IMR-90 (cell line): Measurements from ENCODE around the gene SELP. TPM values are rescaled to one million over a fixed set of nuclear protein-coding genes. Genes with fewer than 3 reads are reported as not detected.

Experiments
- ATAC-seq: fragments of 200-7000 bp; cut with Tn5 transposase; 2 replicates; pipeline ENCODE4 v1.9.1; 2020; ENCODE audit warnings: low read depth, mild to moderate bottlenecking, moderate library complexity
- BruUV-seq: library from RNA; stranded (reverse); fragments of 400-500 nt; replicated peaks from 2 replicates; lab custom pipeline; 2021; lab: Mats Ljungman, UMichigan
- CTCF ChIA-PET: fragments of 300-600 bp; formaldehyde crosslinking; extraction: SDS; loops from one replicate; lab custom pipeline; 2021; ENCODE audit warnings: antibody characterized with exemption; lab: Yijun Ruan, JAX
- POLR2A ChIA-PET: fragments of 300-600 bp; sonication (Branson Sonifier 250); formaldehyde crosslinking; loops from one replicate; lab custom pipeline; 2022; ENCODE audit warnings: antibody characterized with exemption; ENCODE audit not compliant: unreplicated experiment; lab: Charles Lee
- DNase-seq: peaks from one replicate; pipeline ENCODE4 v3.0.0; 2013
- H2AFZ ChIP-seq: replicated peaks from 2 replicates; pipeline ENCODE3; 2013; ENCODE audit warnings: low read length, mild to moderate bottlenecking; ENCODE audit not compliant: poor library complexity
- H2AK5ac ChIP-seq: 2 replicates; pipeline ENCODE4 v1.6.1; 2013; ENCODE audit warnings: low read depth, low read length, inconsistent platforms
- H2AK9ac ChIP-seq: replicated peaks from 2 replicates; pipeline ENCODE3; 2013; ENCODE audit warnings: mild to moderate bottlenecking, low read depth, low read length, moderate library complexity; ENCODE audit not compliant: poor library complexity
- H2BK120ac ChIP-seq: 2 replicates; pipeline ENCODE4 v1.6.1; 2013; ENCODE audit warnings: low read depth, low read length, inconsistent platforms
- H2BK15ac ChIP-seq: 3 replicates; pipeline ENCODE4 v1.6.1; 2013; ENCODE audit warnings: low read depth, low read length, inconsistent platforms
- H2BK20ac ChIP-seq: 2 replicates; pipeline ENCODE4 v1.6.1; 2013; ENCODE audit warnings: low read depth, mild to moderate bottlenecking, inconsistent platforms, low read length, moderate library complexity
- H2BK5ac ChIP-seq: 2 replicates; pipeline ENCODE4 v1.6.1; 2013; ENCODE audit warnings: mild to moderate bottlenecking, low read depth, low read length, inconsistent platforms; ENCODE audit not compliant: poor library complexity, severe bottlenecking
- H3K14ac ChIP-seq: replicated peaks from 2 replicates; pipeline ENCODE4 v1.6.1; 2013; ENCODE audit warnings: low read depth, low read length, inconsistent platforms
- H3K18ac ChIP-seq: 2 replicates; pipeline ENCODE4 v1.6.1; 2013; ENCODE audit warnings: low read depth, low read length, control low read depth
- H3K23ac ChIP-seq: 2 replicates; pipeline ENCODE4 v1.6.1; 2013; ENCODE audit warnings: low read depth, low read length, inconsistent platforms
- H3K27ac ChIP-seq: 2 replicates; pipeline ENCODE4 v1.5.1; 2013; ENCODE audit warnings: mild to moderate bottlenecking, control low read depth, low read length; ENCODE audit not compliant: insufficient read depth
- H3K27me3 ChIP-seq: 2 replicates; pipeline ENCODE4 v1.6.1; 2013; ENCODE audit warnings: low read length; ENCODE audit not compliant: control insufficient read depth, insufficient read depth
- H3K36me3 ChIP-seq: 2 replicates; pipeline ENCODE4 v1.6.1; 2013; ENCODE audit warnings: low read length, mixed read lengths; ENCODE audit not compliant: control insufficient read depth, insufficient read depth
- H3K4ac ChIP-seq: 2 replicates; pipeline ENCODE4 v1.6.1; 2013; ENCODE audit warnings: low read depth, low read length, inconsistent platforms
- H3K4me1 ChIP-seq: 2 replicates; pipeline ENCODE4 v1.6.1; 2013; ENCODE audit warnings: low read length, mixed read lengths; ENCODE audit not compliant: control insufficient read depth, insufficient read depth
- H3K4me2 ChIP-seq: 2 replicates; pipeline ENCODE4 v1.6.1; 2013; ENCODE audit warnings: low read depth, mild to moderate bottlenecking, control low read depth, low read length, moderate library complexity
- H3K4me3 ChIP-seq: 2 replicates; pipeline ENCODE4 v1.5.1; 2013; ENCODE audit warnings: low read depth, mild to moderate bottlenecking, control low read depth, low read length, moderate library complexity; ENCODE audit not compliant: insufficient read depth
- H3K56ac ChIP-seq: 2 replicates; pipeline ENCODE4 v1.6.1; 2013; ENCODE audit warnings: low read length, inconsistent platforms; ENCODE audit not compliant: insufficient read depth; ENCODE audit errors: extremely low read depth
- H3K79me1 ChIP-seq, 2 experiments: 2 replicates each; pipeline ENCODE4 v1.6.1; 2013; ENCODE audit warnings: low read length in 2 of 2, inconsistent platforms in 1 of 2, low read depth in 1 of 2
- H3K9ac ChIP-seq: 2 replicates; pipeline ENCODE4 v1.6.1; 2013; ENCODE audit warnings: low read depth, low read length, control low read depth
- H3K9me1 ChIP-seq: 2 replicates; pipeline ENCODE4 v1.6.1; 2013; ENCODE audit warnings: low read length, inconsistent platforms; ENCODE audit not compliant: insufficient read depth
- H3K9me3 ChIP-seq: 2 replicates; pipeline ENCODE4 v1.6.1; 2013; ENCODE audit warnings: low read length; ENCODE audit not compliant: control insufficient read depth, insufficient read depth
- H4K20me1 ChIP-seq: 2 replicates; pipeline ENCODE4 v1.6.1; 2013; ENCODE audit warnings: low read length, inconsistent platforms; ENCODE audit not compliant: insufficient read depth
- H4K5ac ChIP-seq: 2 replicates; pipeline ENCODE4 v1.6.1; 2013; ENCODE audit warnings: mild to moderate bottlenecking, low read depth, low read length, control low read depth
- H4K8ac ChIP-seq, 2 experiments: 2 replicates each; pipeline ENCODE4 v1.6.1; 2013; ENCODE audit warnings: low read depth in 2 of 2, low read length in 2 of 2, control low read depth in 1 of 2, inconsistent platforms in 1 of 2
- H4K91ac ChIP-seq: 2 replicates; pipeline ENCODE4 v1.6.1; 2013; ENCODE audit warnings: low read depth, low read length, inconsistent platforms; ENCODE audit not compliant: insufficient read depth
- BHLHE40 ChIP-seq: fragments of 150-350 bp; IDR thresholded peaks from 2 replicates; pipeline ENCODE4 v1.6.1; 2016; ENCODE audit warnings: mild to moderate bottlenecking, low read depth, low read length
- CEBPB ChIP-seq: IDR thresholded peaks from 2 replicates; pipeline ENCODE4 v1.6.1; 2012; ENCODE audit warnings: low read depth, low read length, improper control_type of control experiment
- CHD1 ChIP-seq: IDR thresholded peaks from 2 replicates; pipeline ENCODE4 v1.6.1; 2012; ENCODE audit warnings: low read depth, low read length, improper control_type of control experiment
- CTCF ChIP-seq: conservative IDR thresholded peaks from 2 replicates; pipeline ENCODE4 v1.5.1; 2012; ENCODE audit warnings: mild to moderate bottlenecking, low read depth, low read length, improper control_type of control experiment
- ELK1 ChIP-seq: fragments of 150-350 bp; IDR thresholded peaks from 2 replicates; pipeline ENCODE4 v1.6.1; 2016; ENCODE audit warnings: low read depth, mild to moderate bottlenecking, low read length, moderate library complexity, borderline replicate concordance
- FOS ChIP-seq: fragments of 150-350 bp; IDR thresholded peaks from 2 replicates; pipeline ENCODE4 v1.6.1; 2016; ENCODE audit warnings: low read depth, low read length
- MAFK ChIP-seq: IDR thresholded peaks from 2 replicates; pipeline ENCODE4 v1.6.1; 2012; ENCODE audit warnings: low read depth, low read length, improper control_type of control experiment
- MAZ ChIP-seq: IDR thresholded peaks from 2 replicates; pipeline ENCODE4 v1.6.1; 2012; ENCODE audit warnings: low read depth, mild to moderate bottlenecking, low read length, improper control_type of control experiment, moderate library complexity, borderline replicate concordance
- NFE2L2 ChIP-seq: fragments of 150-350 bp; IDR thresholded peaks from 2 replicates; pipeline ENCODE4 v1.6.1; 2016; ENCODE audit warnings: low read depth, mild to moderate bottlenecking, low read length
- POLR2A ChIP-seq: IDR thresholded peaks from 2 replicates; pipeline ENCODE4 v1.6.1; 2012; ENCODE audit warnings: mild to moderate bottlenecking, low read depth, low read length
- RAD21 ChIP-seq: IDR thresholded peaks from 2 replicates; pipeline ENCODE4 v1.6.1; 2012; ENCODE audit warnings: low read length, improper control_type of control experiment
- RCOR1 ChIP-seq: IDR thresholded peaks from 2 replicates; pipeline ENCODE4 v1.6.1; 2012; ENCODE audit warnings: mild to moderate bottlenecking, low read length, improper control_type of control experiment; ENCODE audit not compliant: insufficient replicate concordance
- RFX5 ChIP-seq: IDR thresholded peaks from 2 replicates; pipeline ENCODE4 v1.8.0; 2012; ENCODE audit warnings: low read depth, mild to moderate bottlenecking, low read length, moderate library complexity
- SMC3 ChIP-seq: fragments of 150-350 bp; IDR thresholded peaks from 2 replicates; pipeline ENCODE4 v1.6.1; 2016; ENCODE audit warnings: low read depth, mild to moderate bottlenecking, antibody characterized with exemption, low read length, moderate library complexity
- WGBS, 2 experiments: methylation state at CpG; one replicate each; pipeline versions ENCODE4 v1.1.5 to v1.1.7; 2013; ENCODE audit warnings: missing lambda C conversion rate in 2 of 2; ENCODE audit not compliant: insufficient read length in 1 of 2; ENCODE audit errors: extremely low coverage in 2 of 2; 5-methylcytosine and 5-hydroxymethylcytosine counted together
- dilution Hi-C: fragments of 300-500 bp; cut with HindIII; formaldehyde crosslinking; loops from one replicate; pipeline ENCODE4 v1.14.3; 2018; ENCODE audit warnings: low sequenced_read_pairs; ENCODE audit not compliant: unreplicated experiment
- in situ Hi-C: fragments of 300-500 bp; cut with MboI; formaldehyde crosslinking; loops from 3 replicates; pipeline ENCODE4 v1.14.3; 2019; ENCODE audit warnings: low sequenced_read_pairs, inconsistent platforms, mixed read lengths
- intact Hi-C: fragments of 100-400 bp; cut with micrococcal nuclease; formaldehyde crosslinking; loops from 2 replicates; pipeline ENCODE4 v1.10.0; 2022
- polyA plus RNA-seq, 3 experiments: library from polyadenylated mRNA; depleted of rRNA; stranded (reverse); fragments of >200 nt; gene quantifications; 2 replicates each; pipeline ENCODE4 v1.2.3, GENCODE V29; 2012; ENCODE audit warnings: low replicate concordance in 1 of 3
- total RNA-seq: library from RNA; depleted of rRNA; stranded (reverse); fragments of >200 nt; gene quantifications from 2 replicates; pipeline ENCODE4 v1.2.3, GENCODE V29; 2012
- TF ChIP-seq, protein P1 (sequence below): fragments of 150-350 bp; IDR thresholded peaks from 2 replicates; pipeline ENCODE4 v1.6.1; 2017; ENCODE audit warnings: mild to moderate bottlenecking, antibody characterized with exemption, low read length, low read depth

The SELP gene
- total and polyA plus RNA-seq, 2 of the 4 experiments (the other 2 are of a cell fraction), result not detected

GRCh38 chr1:169648709-169649108 lies 18.8 kb upstream of the SELP start:
- no TSS peak for BruUV-seq
- Histone ChIP-seq H3K14ac (no peak overlapping the region), H2AFZ (no peak overlapping the region), H2BK20ac (no peak overlapping the region), H4K8ac (no peak overlapping the region), H3K9ac (no peak overlapping the region), H2BK120ac (no peak overlapping the region), H3K4me1 (no peaks in the 10 kb centered on the region), H3K4me2 (no peak overlapping the region), H3K23ac (no peak overlapping the region), H2AK9ac (no peak overlapping the region), H3K56ac (no peak overlapping the region), H3K27me3 (no peaks in the 10 kb centered on the region), H3K4me3 (no peak overlapping the region), H3K79me1 (no peaks in the 10 kb centered on the region), H3K9me1 (no peaks in the 10 kb centered on the region; the same call in 1 of the 2 replicates), H2BK5ac (no peak overlapping the region), H2BK15ac (no peak overlapping the region), H4K91ac (no peak overlapping the region), H3K36me3 (no peaks in the 10 kb centered on the region), H2AK5ac (no peak overlapping the region), H4K5ac (no peak overlapping the region), H4K20me1 (no peaks in the 10 kb centered on the region), H3K9me3 (no peaks in the 10 kb centered on the region), H3K18ac (no peak overlapping the region), H3K4ac (no peak overlapping the region), H3K27ac (no peak overlapping the region)
- ChIA-PET CTCF (no interaction called here), POLR2A (no interaction called here)
- intact Hi-C loops (no loop called here), in situ Hi-C loops (no loop called here), dilution Hi-C loops (no loop called here)
- ATAC-seq (no peak), DNase-seq (no peak)
- no CpG with 5 or more reads among the region's 1 CpG for WGBS, 2 experiments
- TF ChIP-seq BHLHE40, result no peak
- no peak for TF ChIP-seq RFX5
- no peak for TF ChIP-seq SMC3
- no peak for TF ChIP-seq POLR2A
- no peak for TF ChIP-seq RCOR1
- no peak for TF ChIP-seq CHD1
- no peak for TF ChIP-seq MAFK
- TF ChIP-seq CEBPB, result no peak
- no peak for TF ChIP-seq RAD21
- no peak for TF ChIP-seq FOS
- TF ChIP-seq CTCF, result no peak
- TF ChIP-seq ELK1, result no peak
- TF ChIP-seq NFE2L2, result no peak
- TF ChIP-seq, protein P1, sequence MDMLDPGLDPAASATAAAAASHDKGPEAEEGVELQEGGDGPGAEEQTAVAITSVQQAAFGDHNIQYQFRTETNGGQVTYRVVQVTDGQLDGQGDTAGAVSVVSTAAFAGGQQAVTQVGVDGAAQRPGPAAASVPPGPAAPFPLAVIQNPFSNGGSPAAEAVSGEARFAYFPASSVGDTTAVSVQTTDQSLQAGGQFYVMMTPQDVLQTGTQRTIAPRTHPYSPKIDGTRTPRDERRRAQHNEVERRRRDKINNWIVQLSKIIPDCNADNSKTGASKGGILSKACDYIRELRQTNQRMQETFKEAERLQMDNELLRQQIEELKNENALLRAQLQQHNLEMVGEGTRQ, result no peak
- no peak for TF ChIP-seq MAZ
